HG02970 (cell line): ENCODE results near the gene POM121.
"Not testable (repeated sequence)": the region's sequence is repeated elsewhere in the genome, so short reads cannot be mapped to it uniquely, and the experiment has no call there.

Experiments
- ATAC-seq: cut with Tn5 transposase; IDR thresholded peaks from one replicate; pipeline ENCODE4 v1.9.1; 2021; ENCODE audit warnings: mild to moderate bottlenecking, moderate library complexity, moderate number of reproducible peaks; ENCODE audit not compliant: unreplicated experiment, low FRiP score

POM121 gene

GRCh38 chr7:72990146-72990913 is 65.4 kb downstream of the POM121 start:
- ATAC-seq, result not testable (repeated sequence)

- ATAC-seq, result not testable (repeated sequence)
Observed at GRCh38 chr7:72995484-72995883, 70.6 kb downstream of the POM121 start.

GRCh38 chr7:72997447-72997846 is 72.6 kb downstream of the POM121 start:
- ATAC-seq, result not testable (repeated sequence)

- ATAC-seq, result not testable (repeated sequence)
Observed at GRCh38 chr7:72997887-72998468, 73.1 kb downstream of the POM121 start.
